WTC11 (cell line): ENCODE data around the gene DMD.

Experiments
- CTCF ChIP-seq: fragments of 200-600 bp; IDR thresholded peaks from 2 replicates; pipeline ENCODE4 v1.8.0; 2022; ENCODE audit warnings: antibody characterized with exemption
- ELF4 ChIP-seq: sonication (generic); formaldehyde crosslinking; IDR thresholded peaks from 2 replicates; pipeline ENCODE4 v1.8.1; 2022; ENCODE audit warnings: low read depth, mild to moderate bottlenecking, moderate library complexity, missing genetic modification reagents
- ESRRA ChIP-seq: sonication (generic); formaldehyde crosslinking; IDR thresholded peaks from 2 replicates; pipeline ENCODE4 v1.8.1; 2022; ENCODE audit warnings: mild to moderate bottlenecking, missing genetic modification reagents, borderline replicate concordance
- FOXP1 ChIP-seq: sonication (generic); formaldehyde crosslinking; IDR thresholded peaks from 2 replicates; pipeline ENCODE4 v1.8.0; 2022; ENCODE audit warnings: missing genetic modification reagents, mild to moderate bottlenecking, moderate library complexity, borderline replicate concordance
- JAZF1 ChIP-seq: fragments of 250-450 bp; sonication (Bioruptor Pico); IDR thresholded peaks from 2 replicates; pipeline ENCODE4 v1.9.0; 2021; ENCODE audit warnings: moderate library complexity, mild to moderate bottlenecking, inconsistent platforms
- NFE2L1 ChIP-seq: sonication (generic); formaldehyde crosslinking; IDR thresholded peaks from 2 replicates; pipeline ENCODE4 v1.8.1; 2023; ENCODE audit warnings: missing genetic modification reagents
- RELA ChIP-seq: sonication (generic); formaldehyde crosslinking; IDR thresholded peaks from 2 replicates; pipeline ENCODE4 v1.8.1; 2022; ENCODE audit warnings: missing genetic modification reagents, mild to moderate bottlenecking, borderline replicate concordance
- ZNF512 ChIP-seq: sonication (generic); formaldehyde crosslinking; IDR thresholded peaks from 2 replicates; pipeline ENCODE4 v1.8.1; 2022; ENCODE audit warnings: missing genetic modification reagents, borderline replicate concordance

- TF ChIP-seq ESRRA (CRISPR knock-in tag): no peak
- TF ChIP-seq JAZF1 (CRISPR knock-in tag): no peak
- no peak for TF ChIP-seq CTCF
- no peak for TF ChIP-seq ELF4 (CRISPR knock-in tag)
- no peak for TF ChIP-seq RELA
- TF ChIP-seq NFE2L1 (CRISPR knock-in tag): no peak
- no peak for TF ChIP-seq ZNF512
- no peak for TF ChIP-seq FOXP1
Measured at GRCh38 chrX:32087663-32088062, 1123.7 kb downstream of the DMD start.
